ENCODE measurements around the gene GPS1.

DNA sequence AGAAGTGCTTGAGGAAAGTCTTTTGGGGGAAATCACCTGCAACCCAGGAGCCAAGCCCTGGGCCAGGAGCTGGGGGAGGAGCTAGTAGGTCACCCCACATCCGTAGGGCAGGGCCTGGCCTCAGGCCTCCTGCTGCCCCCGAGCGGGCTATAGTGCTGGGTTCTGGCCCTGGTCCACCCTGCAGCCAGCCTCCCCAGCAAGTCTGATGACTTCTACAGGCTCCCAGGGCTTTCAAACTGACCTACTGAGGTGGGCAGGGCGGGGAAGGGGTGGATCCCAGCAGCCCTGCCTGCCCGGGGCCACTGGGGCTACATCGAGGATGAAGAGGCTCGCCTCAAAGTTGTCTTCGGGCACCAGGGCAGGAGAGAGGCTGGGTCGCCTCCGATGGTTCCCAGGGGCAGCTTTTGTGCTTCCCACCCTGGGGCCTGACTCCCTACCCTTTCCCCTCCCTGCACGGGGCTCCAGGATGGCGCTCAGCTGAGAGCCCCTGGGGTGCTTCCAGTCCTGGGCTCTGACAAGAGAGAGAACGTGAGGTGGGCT is 34.0 kb upstream of the GPS1 start:
- TF ChIP-seq, protein P1, sequence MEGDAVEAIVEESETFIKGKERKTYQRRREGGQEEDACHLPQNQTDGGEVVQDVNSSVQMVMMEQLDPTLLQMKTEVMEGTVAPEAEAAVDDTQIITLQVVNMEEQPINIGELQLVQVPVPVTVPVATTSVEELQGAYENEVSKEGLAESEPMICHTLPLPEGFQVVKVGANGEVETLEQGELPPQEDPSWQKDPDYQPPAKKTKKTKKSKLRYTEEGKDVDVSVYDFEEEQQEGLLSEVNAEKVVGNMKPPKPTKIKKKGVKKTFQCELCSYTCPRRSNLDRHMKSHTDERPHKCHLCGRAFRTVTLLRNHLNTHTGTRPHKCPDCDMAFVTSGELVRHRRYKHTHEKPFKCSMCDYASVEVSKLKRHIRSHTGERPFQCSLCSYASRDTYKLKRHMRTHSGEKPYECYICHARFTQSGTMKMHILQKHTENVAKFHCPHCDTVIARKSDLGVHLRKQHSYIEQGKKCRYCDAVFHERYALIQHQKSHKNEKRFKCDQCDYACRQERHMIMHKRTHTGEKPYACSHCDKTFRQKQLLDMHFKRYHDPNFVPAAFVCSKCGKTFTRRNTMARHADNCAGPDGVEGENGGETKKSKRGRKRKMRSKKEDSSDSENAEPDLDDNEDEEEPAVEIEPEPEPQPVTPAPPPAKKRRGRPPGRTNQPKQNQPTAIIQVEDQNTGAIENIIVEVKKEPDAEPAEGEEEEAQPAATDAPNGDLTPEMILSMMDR (IDR thresholded peaks at IDR 0.05; ENCODE audit: borderline replicate concordance, extremely low read depth, low read length, poor library complexity, severe bottlenecking), result no peak
- TF ChIP-seq EZH2 (IDR thresholded peaks at IDR 0.05; ENCODE audit: borderline replicate concordance, low read depth, low read length, severe bottlenecking), result no peak
